NB4 (cell line): ENCODE results near the gene LYZL2.

Experiments
- POLR2A ChIP-seq: IDR thresholded peaks from 2 replicates; pipeline ENCODE4 v1.6.1; 2011; ENCODE audit warnings: mild to moderate bottlenecking; ENCODE audit not compliant: insufficient read length; ENCODE audit errors: extremely low read depth
- TF ChIP-seq, protein P1 (sequence below): IDR thresholded peaks from one replicate; pipeline ENCODE4 v1.5.1; 2012; ENCODE audit warnings: low read depth, low read length

DNA sequence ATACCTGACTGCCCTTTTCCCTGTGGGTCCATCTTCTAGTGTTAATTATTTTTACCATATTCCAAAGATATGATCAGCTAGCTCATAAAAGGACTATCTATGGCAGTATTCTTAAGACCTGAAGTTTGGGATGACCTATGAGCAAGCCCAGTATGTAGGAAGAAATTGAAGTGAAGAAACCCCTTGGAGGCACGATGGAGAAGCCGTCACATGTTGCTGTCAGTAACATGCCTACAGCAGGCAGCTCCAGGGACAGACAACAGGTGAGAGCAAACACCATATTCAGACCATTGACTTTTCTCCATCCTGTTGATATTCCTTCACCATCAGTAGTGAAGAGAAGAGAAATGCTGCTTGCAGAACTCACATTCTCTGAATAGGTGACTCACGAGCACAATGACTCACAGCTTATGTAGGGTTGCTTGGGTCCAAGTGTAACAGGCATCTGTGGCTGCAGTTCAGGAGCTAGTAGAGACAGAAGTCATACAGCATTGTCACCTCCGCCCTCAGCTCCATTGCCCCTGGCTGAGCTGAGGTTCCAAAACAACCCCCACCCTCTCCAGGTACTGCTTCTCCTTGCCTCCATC is 8.4 kb upstream of the LYZL2 start:
- TF ChIP-seq, protein P1, sequence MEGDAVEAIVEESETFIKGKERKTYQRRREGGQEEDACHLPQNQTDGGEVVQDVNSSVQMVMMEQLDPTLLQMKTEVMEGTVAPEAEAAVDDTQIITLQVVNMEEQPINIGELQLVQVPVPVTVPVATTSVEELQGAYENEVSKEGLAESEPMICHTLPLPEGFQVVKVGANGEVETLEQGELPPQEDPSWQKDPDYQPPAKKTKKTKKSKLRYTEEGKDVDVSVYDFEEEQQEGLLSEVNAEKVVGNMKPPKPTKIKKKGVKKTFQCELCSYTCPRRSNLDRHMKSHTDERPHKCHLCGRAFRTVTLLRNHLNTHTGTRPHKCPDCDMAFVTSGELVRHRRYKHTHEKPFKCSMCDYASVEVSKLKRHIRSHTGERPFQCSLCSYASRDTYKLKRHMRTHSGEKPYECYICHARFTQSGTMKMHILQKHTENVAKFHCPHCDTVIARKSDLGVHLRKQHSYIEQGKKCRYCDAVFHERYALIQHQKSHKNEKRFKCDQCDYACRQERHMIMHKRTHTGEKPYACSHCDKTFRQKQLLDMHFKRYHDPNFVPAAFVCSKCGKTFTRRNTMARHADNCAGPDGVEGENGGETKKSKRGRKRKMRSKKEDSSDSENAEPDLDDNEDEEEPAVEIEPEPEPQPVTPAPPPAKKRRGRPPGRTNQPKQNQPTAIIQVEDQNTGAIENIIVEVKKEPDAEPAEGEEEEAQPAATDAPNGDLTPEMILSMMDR, result no peak
- no peak for TF ChIP-seq POLR2A
